Tracheal epithelial cell (primary cell): ENCODE results near the gene MAPK7. TPM values are rescaled to one million over a fixed set of nuclear protein-coding genes. Genes with fewer than 3 reads are reported as not detected.

ENCODE experiments used
- total RNA-seq: library from RNA; depleted of rRNA; stranded (reverse); fragments of >200 nt; gene quantifications from 2 replicates; pipeline ENCODE4 v1.2.1, GENCODE V29; 2014

The MAPK7 gene
- 6.2 and 9.6 TPM in 2 replicates for total RNA-seq

GRCh38 chr17:19378416-19379360, at the start of gene MAPK7:
MAPK7 (plus strand) TSS chr17:19378498; CDS start chr17:19378901, 403 bp downstream.

GRCh38 chr17:19362277-19363113, 15.8 kb upstream of the MAPK7 start, which contains the start of gene B9D1:
B9D1 (minus strand) TSS chr17:19362723; CDS start chr17:19362569, 154 bp downstream.

DNA sequence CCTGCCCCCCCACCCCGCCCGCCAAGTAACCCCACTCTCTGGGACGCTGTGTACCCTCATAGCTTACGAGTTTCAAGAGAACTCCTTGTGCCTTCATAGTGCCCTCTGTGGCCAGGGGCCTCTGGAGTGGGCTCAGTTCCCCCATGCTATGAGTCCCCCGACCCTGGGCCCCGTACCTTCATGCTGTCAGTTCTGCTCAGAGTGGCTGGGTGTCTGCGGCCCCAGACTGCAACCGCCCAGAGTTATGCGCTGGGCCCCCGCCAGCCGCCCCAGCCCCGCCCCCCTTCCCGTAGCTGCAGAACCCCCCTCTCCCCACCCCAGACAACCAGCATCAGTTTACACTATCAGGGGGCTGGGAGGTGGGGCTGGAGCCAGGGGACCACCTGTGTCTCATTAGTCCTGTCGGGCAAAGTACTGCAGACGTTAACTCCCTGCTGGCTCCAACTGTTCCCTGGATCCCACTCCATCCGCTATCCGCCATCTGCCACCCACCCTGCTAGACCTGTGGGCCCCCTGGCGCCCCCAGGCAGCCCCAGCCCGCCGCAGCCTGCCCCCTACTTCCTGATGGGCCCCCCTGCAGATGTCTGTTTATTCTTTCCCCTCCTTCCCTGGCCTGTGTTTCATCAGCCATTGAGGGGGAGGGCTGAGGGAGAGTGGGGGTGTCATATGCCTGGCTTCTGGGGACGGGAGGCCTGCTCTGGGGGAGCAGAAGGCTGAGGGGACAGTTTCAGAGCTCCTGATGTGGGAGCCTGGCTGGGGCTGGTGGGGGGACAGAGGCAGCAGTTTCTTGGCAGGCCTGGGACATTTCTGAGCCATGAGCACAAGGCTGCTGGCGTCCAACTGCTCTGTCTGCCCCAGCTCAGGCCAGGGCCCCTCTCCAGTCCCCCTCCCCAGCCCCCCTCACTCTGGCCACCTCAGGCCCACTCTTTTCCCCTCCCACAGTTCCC, 8.9 kb downstream of the MAPK7 start, which contains the start of gene MFAP4:
Gene MFAP4 (minus strand): TSS at position 217 of the 947 bp plus-strand sequence. CDS start 35 bp downstream, at position 182.

GRCh38 chr17:19410875-19411620, 32.8 kb downstream of the MAPK7 start, which contains the start of gene RNF112:
RNF112 (plus strand) TSS chr17:19411232; CDS start chr17:19411409, 177 bp downstream.

Other genes starting within 250 kb of the MAPK7 start
- gene EPN2, start 141.1 kb upstream of the MAPK7 start, total RNA-seq = 14.3 and 22.9 TPM in 2 replicates
- gene B9D1, start 15.8 kb upstream of the MAPK7 start, total RNA-seq = 14.7 and 22.9 TPM in 2 replicates
- not detected in 2 replicates for gene MFAP4, start 8.7 kb downstream of the MAPK7 start, total RNA-seq
- 0.24 and 0.43 TPM in 2 replicates for gene RNF112, start 32.7 kb downstream of the MAPK7 start, total RNA-seq
- gene SLC47A1, start 155.4 kb downstream of the MAPK7 start, total RNA-seq = 0.24 and 1.3 TPM in 2 replicates